Right atrium auricular region (tissue), 2 donors: Measurements from ENCODE around the gene NCOA1. TPM values are rescaled to one million over a fixed set of nuclear protein-coding genes. Genes with fewer than 3 reads are reported as not detected.

Source experiments
- DNase-seq: peaks from one replicate; pipeline ENCODE4 v3.0.0-alpha.2; 2019; ENCODE audit warnings: low spot score
- H3K27ac ChIP-seq, 2 donors: fragments of 200-600 bp; sonication (generic); 1 replicate in 1 of 2; 2 replicates in 1 of 2; pipeline ENCODE4 v1.5.1; 2016 to 2019
- H3K27me3 ChIP-seq, 2 donors: fragments of 200-600 bp; sonication (generic); one replicate each; pipeline versions ENCODE4 v1.5.1 to v1.6.0; 2017 to 2019
- H3K36me3 ChIP-seq: fragments of 200-600 bp; sonication (generic); one replicate; pipeline ENCODE4 v1.5.1; 2016
- H3K4me1 ChIP-seq, 2 donors: fragments of 200-600 bp; sonication (generic); one replicate each; pipeline versions ENCODE4 v1.5.1 to v1.6.0; 2017 to 2019
- H3K4me3 ChIP-seq, 2 donors: fragments of 200-600 bp; sonication (generic); 1 replicate in 1 of 2; 2 replicates in 1 of 2; pipeline ENCODE4 v1.5.1; 2017 to 2019; ENCODE audit warnings: mild to moderate bottlenecking in 1 of 2, moderate library complexity in 1 of 2
- H3K9me3 ChIP-seq, 2 donors: fragments of 200-600 bp; sonication (generic); one replicate each; pipeline ENCODE4 v1.5.1; 2019
- CTCF ChIP-seq, 2 donors: fragments of 200-600 bp; sonication (generic); IDR thresholded peaks; one replicate each; pipeline ENCODE4 v1.5.1; 2019; ENCODE audit warnings: antibody characterized with exemption in 2 of 2
- total RNA-seq, 2 donors: library from RNA; depleted of rRNA; stranded (reverse); fragments of >200 nt; gene quantifications; one replicate each; pipeline ENCODE4 v1.1.0, GENCODE V29; 2016

The NCOA1 gene
- total RNA-seq, 2 donors from 2014 or later, result 33.8 to 43.6 TPM

GRCh38 chr2:24511198-24511597 is 20.1 kb downstream of the NCOA1 start:
- Histone ChIP-seq H3K27me3 (no peaks in the 10 kb centered on the region), H3K36me3 (no peaks in the 10 kb centered on the region), H3K9me3 (no peaks in the 10 kb centered on the region), H3K4me1 (peaks cover 0 to 65% of the 10 kb centered on the region in 2 donors), H3K4me3 (no peak overlapping the region), H3K27ac (no peak overlapping the region)
- TF ChIP-seq CTCF (IDR thresholded peaks at IDR 0.05), result no peak
- no peak for DNase-seq

GRCh38 chr2:24511894-24512293 is 20.8 kb downstream of the NCOA1 start:
- Histone ChIP-seq H3K4me1 (peaks cover 0 to 58% of the 10 kb centered on the region in 2 donors), H3K36me3 (no peaks in the 10 kb centered on the region), H3K9me3 (no peaks in the 10 kb centered on the region), H3K27me3 (no peaks in the 10 kb centered on the region), H3K27ac (peak overlapping the region in 1 of 2 donors; percentile 26), H3K4me3 (no peak overlapping the region)
- no peak for DNase-seq
- no peak for TF ChIP-seq CTCF (IDR thresholded peaks at IDR 0.05)

GRCh38 chr2:24512404-24512803 is 21.4 kb downstream of the NCOA1 start:
- no peak for TF ChIP-seq CTCF (IDR thresholded peaks at IDR 0.05)
- Histone ChIP-seq H3K27ac (peak overlapping the region in 1 of 2 donors; percentile 26), H3K36me3 (no peaks in the 10 kb centered on the region), H3K27me3 (no peaks in the 10 kb centered on the region), H3K4me1 (peaks cover 0 to 58% of the 10 kb centered on the region in 2 donors), H3K4me3 (peak overlapping the region in 1 of 2 donors; percentile 13), H3K9me3 (no peaks in the 10 kb centered on the region)
- DNase-seq, result no peak

- Histone ChIP-seq H3K27ac (peak overlapping the region in 1 of 2 donors; percentile 26), H3K27me3 (no peaks in the 10 kb centered on the region), H3K9me3 (no peaks in the 10 kb centered on the region), H3K36me3 (no peaks in the 10 kb centered on the region), H3K4me3 (peak overlapping the region in 1 of 2 donors; percentile 13), H3K4me1 (peaks cover 0 to 61% of the 10 kb centered on the region in 2 donors)
- no peak for DNase-seq
- TF ChIP-seq CTCF (IDR thresholded peaks at IDR 0.05), result no peak
Observed at GRCh38 chr2:24512831-24513230, 21.8 kb downstream of the NCOA1 start.

GRCh38 chr2:24513281-24514071 is 22.4 kb downstream of the NCOA1 start:
- H3K4me3 ChIP-seq, result no peak overlapping the region
- peaks cover 0 to 65% of the 10 kb centered on the region in 2 donors for H3K4me1 ChIP-seq
- peak overlapping the region in 1 of 2 donors; percentile 26 for H3K27ac ChIP-seq

More at GRCh38 chr2:24513281-24514071, 22.4 kb downstream of the NCOA1 start:
- Histone ChIP-seq H3K36me3 (no peaks in the 10 kb centered on the region), H3K9me3 (no peaks in the 10 kb centered on the region), H3K27me3 (no peaks in the 10 kb centered on the region)
- no peak for DNase-seq
- TF ChIP-seq CTCF (IDR thresholded peaks at IDR 0.05), result no peak
